Measurements from ENCODE around the gene LRCH4.
A peak's percentile ranks its signal among the peaks of the same experiment; 100 is the strongest.

Gene LRCH4

DNA sequence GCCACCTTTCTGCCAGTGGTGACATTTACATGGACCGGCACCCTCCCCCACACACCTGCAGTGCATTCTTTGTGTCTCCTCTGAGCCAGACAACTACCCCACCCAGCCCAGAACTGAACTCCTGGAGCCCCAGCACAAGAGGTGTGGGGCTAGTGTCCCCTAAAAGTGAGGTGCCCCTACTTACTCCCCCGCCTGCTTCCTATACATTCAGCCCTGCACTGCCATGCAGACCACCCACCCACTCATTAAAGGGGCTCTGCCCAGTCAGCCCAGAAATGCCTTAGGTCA is 14.2 kb downstream of the LRCH4 start:
- TF ChIP-seq, protein P1, sequence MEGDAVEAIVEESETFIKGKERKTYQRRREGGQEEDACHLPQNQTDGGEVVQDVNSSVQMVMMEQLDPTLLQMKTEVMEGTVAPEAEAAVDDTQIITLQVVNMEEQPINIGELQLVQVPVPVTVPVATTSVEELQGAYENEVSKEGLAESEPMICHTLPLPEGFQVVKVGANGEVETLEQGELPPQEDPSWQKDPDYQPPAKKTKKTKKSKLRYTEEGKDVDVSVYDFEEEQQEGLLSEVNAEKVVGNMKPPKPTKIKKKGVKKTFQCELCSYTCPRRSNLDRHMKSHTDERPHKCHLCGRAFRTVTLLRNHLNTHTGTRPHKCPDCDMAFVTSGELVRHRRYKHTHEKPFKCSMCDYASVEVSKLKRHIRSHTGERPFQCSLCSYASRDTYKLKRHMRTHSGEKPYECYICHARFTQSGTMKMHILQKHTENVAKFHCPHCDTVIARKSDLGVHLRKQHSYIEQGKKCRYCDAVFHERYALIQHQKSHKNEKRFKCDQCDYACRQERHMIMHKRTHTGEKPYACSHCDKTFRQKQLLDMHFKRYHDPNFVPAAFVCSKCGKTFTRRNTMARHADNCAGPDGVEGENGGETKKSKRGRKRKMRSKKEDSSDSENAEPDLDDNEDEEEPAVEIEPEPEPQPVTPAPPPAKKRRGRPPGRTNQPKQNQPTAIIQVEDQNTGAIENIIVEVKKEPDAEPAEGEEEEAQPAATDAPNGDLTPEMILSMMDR (IDR thresholded peaks at IDR 0.05; ENCODE audit: low read depth, low read length, missing control alignments) = no peak
- DNase-seq (ENCODE audit: extremely low read depth, low read depth) = no peak
- no peak overlapping the region for H3K4me3 ChIP-seq (replicated peaks; ENCODE audit: low read depth, low read length)

DNA sequence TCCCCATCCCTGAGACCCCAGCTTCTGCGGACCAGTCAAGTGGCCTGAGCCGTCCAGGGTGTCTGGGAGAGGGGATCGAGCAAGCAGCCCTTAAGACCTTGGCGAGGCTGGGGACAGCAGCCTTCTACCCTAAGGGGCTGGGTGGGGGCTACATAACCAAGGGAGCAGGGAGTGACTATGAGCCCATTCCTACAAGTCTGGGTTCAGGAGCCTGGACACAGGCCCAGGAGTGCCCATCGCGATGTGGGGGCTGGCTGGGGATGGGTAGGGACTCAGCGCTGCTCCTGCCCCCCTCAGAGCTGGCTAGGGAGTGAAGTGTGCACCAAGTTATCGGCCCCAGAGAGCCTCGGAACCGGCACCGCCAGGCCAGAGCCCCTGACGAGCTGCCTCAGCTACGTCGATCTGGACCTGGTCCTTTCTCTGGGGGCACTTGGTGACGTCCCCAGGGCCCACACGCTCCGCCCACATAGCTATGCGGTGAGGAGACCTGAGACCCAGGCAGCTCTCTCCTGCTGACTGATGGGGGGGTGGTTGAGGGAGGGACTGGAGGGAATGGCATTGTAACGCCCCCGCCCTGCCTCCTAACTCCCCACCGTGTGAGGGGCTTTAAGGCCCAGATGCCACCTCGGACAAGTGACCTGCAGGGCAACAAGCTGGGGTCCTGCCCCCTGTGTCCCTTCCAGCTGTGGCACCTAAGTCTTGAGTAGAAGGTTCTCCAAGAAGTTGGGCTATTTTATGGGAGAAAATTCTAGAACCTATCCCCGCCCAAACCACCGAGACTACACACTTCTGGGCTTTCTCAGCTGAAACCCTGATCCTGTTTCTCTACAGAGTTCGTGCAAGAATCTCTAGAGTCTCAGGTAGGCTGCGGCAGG is 14.7 kb downstream of the LRCH4 start:
- DNase-seq (ENCODE audit: extremely low read depth, low read depth) = no peak
- TF ChIP-seq, protein P1 (IDR thresholded peaks at IDR 0.05; ENCODE audit: low read depth, low read length, missing control alignments) = no peak
- no peak overlapping the region for H3K4me3 ChIP-seq (replicated peaks; ENCODE audit: low read depth, low read length)

DNA sequence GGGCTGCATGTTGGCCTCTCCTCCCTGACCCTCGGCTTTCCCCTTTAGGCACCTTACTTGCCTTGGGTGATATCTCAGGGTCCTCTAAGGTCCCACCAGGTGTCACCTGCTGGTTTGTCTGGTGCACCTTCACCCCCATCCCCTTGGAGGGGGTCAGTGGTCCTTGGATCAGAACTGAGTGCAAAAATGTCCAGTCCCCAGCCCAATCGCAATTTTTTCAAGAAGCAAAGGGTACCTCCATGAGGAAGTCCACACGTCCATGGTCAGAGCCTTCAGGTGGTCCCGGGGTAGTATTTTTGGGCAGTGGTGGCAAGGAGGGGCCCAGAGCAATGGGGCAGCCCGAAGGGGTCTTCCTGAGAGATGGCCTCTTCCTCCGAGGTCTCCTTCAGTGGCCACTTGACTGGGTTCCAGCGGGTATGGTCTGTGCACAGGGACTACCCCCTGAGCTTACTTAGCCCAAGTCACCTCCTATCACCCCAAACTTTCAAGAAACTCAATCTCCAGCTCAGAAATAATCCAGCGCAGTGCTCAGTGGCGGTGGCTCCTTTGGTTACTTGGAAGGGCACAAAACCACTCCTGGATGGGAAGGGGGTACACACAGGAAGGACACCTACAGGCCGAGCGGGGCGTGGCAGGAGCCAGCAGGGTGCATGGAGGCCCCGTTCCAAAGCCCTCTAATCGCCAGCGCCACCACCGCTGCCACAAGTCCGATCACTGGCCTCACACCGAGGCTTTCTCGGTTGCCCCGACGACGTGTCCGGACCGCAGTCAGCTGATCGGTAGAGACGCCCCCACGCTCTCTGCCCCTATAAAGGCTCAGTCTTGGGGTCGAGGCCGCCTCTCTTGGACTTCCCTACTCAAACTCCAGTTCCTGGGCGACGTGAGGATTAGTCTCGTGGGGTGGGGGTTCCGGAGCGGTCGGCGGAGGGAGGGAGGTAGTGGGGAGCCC is 16.8 kb downstream of the LRCH4 start:
- H3K4me3 ChIP-seq (replicated peaks; ENCODE audit: low read depth, low read length) = no peak overlapping the region
- no peak for DNase-seq (ENCODE audit: extremely low read depth, low read depth)
- TF ChIP-seq, protein P1 (IDR thresholded peaks at IDR 0.05; ENCODE audit: low read depth, low read length, missing control alignments) = peak; percentile 32

DNA sequence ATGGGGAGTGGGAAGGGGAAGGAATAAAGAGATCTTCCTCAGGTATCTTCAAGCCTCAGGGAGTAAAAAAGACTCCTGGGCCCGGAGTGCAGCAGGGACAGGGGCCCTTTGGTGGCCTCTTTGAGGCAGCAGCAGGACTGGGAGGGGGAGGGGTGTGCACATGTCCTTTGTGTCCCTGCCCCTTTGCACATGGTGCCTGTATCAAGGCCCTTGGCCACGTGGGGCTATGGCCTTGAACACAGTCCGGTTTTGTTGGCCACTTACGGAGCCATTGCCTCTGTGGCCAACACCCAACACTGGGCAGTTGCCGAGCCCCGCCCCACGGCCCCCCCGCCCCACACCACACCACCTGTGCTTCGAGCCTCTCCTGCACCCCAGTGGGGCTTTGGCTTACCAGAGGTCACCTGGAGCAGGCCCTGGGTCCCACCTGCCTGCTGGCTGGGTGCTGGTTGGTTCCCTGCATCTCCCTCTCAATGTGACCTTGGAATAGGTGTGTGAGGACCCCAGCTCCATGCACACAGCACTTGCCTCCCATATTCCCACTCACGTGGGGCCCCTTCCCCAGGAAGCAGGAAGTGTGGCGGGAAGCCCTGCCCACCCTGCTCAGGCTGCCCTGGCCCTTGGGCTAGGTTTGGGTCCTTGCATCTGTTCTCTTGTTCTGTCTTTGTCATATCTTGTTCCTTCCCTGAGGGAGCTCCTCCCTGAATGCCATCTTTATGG is 17.6 kb downstream of the LRCH4 start:
- DNase-seq (ENCODE audit: extremely low read depth, low read depth) = no peak
- no peak overlapping the region for H3K4me3 ChIP-seq (replicated peaks; ENCODE audit: low read depth, low read length)
- TF ChIP-seq, protein P1 (IDR thresholded peaks at IDR 0.05; ENCODE audit: low read depth, low read length, missing control alignments) = no peak

DNA sequence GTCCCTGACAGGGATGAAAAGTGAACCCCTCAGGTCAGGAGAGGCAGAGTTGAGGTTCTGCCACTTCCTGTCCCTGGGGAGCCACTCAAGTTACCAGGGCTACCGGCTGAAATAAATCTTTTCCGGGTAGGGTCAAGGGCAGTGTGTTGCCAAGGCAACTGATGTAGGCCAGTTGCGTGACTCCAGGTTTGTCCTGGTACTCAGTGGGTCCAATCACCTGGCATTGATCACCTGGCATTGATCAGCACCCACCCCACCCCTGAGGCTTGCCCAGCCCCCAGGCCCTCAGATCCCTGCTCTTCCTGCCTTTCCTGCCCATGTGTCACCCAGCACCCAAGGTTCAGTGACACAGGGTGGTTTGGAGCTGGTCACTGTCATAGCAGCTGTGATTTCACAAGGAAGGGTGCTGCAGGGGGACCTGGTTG is 18.2 kb downstream of the LRCH4 start:
- no peak overlapping the region for H3K4me3 ChIP-seq (replicated peaks; ENCODE audit: low read depth, low read length)
- TF ChIP-seq, protein P1 (IDR thresholded peaks at IDR 0.05; ENCODE audit: low read depth, low read length, missing control alignments) = no peak
- DNase-seq (ENCODE audit: extremely low read depth, low read depth) = no peak

DNA sequence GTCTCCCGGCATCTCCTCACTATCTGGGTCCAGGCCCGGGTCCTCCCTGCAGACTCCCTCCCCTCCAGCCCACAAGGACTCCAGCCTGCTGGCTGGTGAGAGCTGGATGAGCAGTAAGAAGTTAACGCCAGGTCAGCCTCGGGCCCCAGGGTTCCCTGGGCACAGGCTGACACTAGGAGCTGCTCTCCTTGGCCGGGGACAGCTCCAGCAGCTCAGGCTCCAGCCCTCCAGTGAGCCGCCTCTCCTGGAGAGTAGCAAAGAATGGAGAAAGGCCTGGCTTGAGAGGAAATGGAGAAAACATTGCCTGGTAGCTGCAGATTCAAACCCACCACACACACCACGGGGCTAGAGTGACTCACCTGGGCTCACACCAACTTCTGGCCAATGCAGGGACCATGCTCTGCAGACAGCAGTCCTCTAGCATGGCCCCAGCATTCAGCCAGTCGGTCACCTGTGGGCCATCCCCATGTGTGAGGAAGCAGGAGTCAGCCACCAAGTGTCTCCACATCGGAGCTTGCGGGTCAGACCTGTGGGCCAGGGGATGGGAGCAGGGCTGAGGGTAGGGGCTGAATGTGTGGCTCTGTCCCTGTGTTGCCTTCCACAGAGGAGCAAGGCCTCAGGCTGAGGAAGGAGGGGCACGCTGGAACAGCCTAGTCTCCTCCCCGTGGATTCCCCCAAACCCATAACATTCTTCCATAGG is 18.7 kb downstream of the LRCH4 start:
- TF ChIP-seq, protein P1 (IDR thresholded peaks at IDR 0.05; ENCODE audit: low read depth, low read length, missing control alignments) = no peak
- no peak for DNase-seq (ENCODE audit: extremely low read depth, low read depth)
- no peak overlapping the region for H3K4me3 ChIP-seq (replicated peaks; ENCODE audit: low read depth, low read length)
